Medulla oblongata (tissue), 1 donor: Measurements from ENCODE around the gene PLXND1.

Experiments used
- DNase-seq: peaks from one replicate; pipeline ENCODE4 v3.0.0-alpha.2; 2015; ENCODE audit errors: extremely low spot score

The PLXND1 gene

DNA sequence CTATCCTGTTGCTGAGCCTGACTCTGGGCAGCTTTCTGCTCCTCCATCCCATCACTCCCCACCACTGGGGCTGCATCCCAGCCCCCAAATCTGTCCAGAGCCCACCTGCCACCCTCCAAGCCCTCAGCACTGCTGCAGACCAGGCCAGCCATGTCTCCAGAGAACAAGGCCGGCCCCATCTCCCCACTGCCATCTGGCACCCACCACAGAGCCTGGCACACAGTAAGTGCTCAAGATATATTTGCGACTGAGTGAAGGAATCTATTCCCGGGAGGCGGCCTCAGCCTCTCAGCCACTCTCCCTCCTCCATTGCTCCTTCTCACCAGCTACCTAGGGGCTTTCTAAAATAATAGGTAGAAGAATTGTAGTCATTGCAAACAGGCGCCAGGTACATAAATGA, 4.8 kb downstream of the PLXND1 start:
- DNase-seq: no peak

DNA sequence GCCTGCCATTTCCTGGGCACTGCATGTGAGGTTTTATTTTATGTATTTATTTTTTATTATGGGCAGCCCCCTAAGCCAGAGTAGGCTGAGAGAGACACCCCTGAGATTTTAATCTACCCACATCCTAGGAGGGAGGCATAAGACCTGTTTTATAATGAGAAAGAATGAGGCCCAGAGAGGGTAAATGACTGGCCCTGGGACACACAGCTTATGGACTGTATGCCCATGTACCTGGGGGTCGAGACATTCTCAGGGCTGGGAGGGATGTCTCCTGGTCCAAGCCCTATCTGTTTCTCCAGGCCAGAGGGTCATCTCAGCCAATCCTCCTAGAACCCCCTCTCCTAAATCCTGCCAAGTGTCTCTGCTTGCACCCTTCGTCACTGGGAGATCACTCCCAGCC, 6.1 kb downstream of the PLXND1 start:
- no peak for DNase-seq

DNA sequence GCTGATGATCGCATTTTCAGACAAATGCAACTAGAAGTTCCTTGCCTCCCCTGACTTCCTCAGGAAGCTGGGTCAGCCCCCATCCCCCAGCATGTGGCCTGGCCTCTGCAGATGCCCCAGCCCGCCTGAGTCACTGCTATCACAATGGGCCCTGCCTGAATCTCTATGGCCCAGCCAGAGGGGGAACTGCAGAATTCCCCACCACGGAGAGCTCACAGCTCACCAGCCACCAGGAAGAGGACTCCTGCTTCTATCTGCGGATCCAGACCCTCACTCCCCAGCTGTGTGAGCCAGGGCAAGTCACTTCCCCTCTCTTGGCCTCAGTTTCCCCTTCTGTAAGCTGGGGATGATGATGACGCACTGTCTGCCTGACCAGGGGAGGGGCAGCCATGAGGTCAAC, 6.9 kb downstream of the PLXND1 start:
- peak; percentile 69 for DNase-seq

DNA sequence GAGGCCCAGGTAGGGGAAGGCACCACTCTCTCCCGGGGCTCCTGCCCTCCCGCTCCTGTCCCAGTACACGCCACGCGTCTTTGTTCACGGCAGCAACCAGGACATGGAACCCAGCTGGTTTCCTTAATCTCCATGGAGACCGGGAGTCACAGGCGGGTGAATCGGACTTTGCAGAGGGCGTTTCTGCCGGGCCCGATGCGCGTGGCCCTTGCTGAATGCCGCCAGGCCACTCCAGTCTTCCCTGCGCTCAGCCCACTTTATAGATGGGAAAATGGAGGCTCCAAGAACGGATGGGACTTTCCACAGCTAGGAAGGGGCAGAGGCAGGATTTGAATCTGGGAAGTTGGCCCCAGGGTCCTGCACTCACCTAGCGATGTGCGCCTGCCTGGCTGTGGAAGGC, 7.4 kb downstream of the PLXND1 start:
- DNase-seq: no peak

DNA sequence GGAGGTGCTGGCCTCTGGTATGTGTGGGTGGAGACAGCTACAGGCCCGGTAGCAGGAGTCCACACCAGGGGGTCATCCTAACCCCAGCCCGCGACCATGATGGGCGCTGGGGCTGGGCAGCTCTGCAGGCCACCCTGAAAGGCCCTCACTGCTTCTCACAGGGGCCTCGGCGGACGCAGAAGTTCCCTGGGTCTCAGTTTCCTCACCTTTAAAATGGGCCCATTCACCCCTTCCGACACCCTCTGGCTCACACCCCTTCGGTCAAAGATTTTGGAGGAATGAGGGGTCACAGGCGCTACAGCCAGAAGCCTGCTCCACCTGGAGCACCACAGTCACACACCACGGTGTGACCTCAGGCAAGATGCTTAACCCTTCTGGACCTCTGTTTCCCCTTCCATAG, 8.0 kb downstream of the PLXND1 start:
- no peak for DNase-seq

DNA sequence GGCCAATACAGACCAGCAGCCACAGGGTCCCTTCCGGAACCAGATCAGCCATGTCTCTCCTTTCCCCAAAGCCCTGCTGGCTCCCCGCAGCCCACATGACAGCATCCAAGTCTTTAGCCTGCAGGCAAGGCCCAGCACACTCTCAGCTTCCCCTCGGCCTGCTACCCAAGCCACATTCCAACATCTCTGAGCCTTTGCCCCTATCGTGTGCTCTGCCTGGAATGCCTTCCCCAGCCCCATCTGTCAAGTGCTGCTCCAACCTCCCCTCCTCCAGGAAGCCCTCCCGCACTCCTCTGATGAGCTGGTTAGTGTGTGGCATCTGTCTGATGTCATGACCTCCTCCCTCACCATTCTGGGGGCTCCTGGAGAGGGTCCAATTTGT, 8.5 kb downstream of the PLXND1 start:
- no peak for DNase-seq

DNA sequence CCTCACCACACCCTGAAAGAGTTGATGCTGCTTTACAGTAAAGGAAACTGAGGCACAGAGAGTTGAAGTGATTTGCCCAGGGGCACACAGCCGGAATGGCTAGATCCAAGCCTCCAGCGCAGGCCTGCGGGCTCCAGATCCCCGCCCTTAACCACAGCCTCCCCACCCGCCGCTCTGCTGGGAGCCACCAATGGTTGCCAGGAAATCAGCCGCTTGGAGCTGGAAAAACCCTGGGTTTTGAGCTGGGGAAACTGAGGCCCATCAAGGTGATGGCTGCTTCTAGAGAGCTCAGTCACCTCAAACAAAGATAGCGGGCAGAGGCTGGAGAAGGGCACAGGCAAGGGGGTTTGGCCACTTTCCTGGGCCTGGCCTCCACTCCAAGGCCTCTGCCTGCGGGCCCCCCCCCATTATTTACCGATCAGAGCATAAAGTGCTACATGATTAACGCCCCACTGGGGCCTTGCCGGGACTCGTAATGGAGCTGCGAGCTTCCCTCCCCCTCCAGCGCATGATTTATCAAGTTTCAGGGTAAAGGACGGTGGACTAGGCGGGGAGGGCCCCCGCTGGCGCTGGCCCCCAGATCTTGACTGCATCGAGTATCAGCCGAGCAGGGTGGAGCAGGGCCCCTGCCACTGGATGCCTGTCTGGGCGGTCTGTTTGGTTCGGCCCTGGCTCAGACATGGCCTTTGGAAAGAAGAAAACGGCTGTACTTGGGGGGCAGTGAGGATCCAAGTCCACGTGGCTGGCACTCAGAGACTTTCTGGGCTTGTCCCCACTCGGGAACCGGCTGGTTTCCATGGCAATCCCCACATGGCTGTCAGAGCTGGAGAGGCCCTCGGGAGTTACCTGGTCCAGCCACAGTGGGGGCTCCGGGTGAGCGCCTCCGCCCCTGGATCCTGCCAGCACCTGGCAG, 9.1 kb downstream of the PLXND1 start:
- peak; percentile 75 for DNase-seq

DNA sequence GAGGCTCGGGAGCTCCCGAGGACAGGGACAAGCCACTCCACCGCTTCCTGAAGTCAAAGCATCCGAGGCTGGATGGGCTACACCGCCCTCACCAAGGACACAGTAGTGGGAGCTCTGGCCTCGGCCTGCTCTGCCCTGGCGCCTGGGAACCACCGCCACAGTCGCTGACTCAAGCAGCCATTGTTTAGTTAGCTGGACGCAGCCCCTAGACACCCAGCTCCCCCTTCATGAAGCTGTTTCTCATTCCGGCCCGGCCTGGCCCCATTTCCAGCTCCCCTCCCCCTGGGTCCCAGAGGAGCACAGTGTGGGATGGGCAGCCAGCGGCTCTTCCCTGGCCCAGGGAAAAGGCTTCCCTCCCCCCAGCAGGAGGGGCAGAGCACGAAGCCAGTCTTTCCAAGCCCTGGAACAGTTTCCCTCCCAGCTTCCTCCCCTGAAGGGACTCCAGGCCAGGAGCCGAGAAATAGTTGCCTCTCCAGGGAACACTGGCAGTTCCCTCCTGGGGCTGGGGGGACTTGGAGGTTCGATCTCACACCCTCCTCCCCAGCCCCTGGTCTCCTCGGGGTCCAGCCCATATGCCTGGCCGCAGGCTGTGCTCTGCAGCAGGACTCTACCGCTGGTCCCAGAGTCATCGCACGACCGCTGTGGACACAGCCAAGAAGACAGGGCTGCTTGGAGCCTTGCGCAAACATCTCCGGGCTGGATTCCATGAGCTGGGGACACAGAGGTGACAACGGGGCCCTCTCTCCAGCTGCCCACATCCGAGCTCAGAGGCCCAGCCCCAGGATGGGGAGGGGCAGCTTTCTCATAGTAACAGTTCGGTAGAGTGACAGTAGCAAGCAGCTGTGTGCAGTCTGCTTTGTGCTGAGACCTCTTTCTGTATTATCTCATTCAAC, 10.0 kb downstream of the PLXND1 start:
- peak; percentile 93 for DNase-seq

DNA sequence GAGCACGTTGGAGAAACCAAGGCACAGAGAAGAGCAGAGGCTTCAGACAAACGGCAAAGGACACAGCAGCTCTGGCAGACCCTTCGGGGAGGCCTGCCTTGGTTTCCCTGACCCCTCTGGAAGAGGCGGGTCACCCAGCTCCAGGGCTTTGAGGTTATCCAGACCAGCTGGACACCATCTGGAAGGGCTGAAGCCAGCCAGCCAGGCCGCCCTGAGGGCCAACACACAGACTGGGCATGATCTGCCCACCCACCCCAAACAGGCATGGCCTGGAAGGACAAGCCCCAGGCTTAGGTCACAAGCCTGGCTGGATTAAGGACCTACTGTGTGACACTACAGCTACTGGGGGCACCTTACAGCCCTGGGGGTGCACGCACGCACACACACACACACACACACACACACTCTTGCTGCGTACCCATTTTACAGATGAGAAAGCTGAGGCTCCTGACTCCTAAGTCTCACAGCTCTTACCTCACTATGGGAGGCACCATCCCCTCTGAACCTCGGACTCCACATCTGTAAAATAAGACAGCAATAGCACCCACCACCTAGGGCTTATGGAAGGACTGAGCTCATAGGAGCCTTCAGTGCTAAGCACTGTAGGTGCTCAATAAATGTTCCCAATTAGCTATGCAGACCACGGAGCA, 10.8 kb downstream of the PLXND1 start:
- no peak for DNase-seq

DNA sequence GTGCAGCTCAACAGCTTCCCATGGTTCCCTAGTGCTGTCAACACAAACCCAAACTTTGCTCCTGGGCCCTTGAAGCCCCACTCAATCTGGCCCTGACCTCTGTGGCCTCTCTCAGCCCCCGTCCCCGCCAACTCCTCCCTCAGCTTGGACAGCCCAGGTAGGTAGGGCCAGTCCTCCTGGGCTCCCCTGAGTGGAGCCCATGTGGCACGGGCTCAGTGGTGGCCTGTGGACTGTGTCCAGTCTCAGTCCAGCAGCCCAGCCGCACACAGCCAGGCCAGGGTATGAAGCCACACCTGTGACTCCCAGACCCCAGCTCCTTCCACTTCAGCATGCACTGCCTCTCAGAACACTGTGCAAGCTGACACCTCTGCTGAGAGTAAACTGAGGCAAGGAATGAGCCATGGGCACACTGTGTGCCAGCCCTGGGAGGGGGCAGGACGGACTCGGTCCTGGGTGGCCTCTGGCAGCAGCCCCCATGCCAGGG, 11.5 kb downstream of the PLXND1 start:
- no peak for DNase-seq

DNA sequence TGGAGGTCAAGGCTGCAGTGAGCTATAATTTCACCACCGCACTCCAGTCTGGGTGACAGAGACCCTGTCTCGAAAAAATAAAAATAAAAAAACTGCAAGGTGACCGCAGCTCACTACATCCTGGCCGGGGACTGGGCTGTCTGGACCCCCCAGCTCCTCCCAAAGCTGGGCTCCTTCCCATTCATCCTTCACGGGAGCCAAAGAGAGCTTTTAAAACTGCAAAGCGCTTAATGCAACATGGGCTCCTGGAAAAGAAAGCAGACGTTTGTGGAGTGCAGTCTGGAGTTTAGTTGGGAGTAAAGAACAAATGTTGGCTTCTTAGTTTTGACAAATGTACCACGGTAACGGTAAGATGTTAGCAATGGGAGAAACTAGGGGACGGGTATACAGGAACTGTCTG, 12.1 kb downstream of the PLXND1 start:
- no peak for DNase-seq

DNA sequence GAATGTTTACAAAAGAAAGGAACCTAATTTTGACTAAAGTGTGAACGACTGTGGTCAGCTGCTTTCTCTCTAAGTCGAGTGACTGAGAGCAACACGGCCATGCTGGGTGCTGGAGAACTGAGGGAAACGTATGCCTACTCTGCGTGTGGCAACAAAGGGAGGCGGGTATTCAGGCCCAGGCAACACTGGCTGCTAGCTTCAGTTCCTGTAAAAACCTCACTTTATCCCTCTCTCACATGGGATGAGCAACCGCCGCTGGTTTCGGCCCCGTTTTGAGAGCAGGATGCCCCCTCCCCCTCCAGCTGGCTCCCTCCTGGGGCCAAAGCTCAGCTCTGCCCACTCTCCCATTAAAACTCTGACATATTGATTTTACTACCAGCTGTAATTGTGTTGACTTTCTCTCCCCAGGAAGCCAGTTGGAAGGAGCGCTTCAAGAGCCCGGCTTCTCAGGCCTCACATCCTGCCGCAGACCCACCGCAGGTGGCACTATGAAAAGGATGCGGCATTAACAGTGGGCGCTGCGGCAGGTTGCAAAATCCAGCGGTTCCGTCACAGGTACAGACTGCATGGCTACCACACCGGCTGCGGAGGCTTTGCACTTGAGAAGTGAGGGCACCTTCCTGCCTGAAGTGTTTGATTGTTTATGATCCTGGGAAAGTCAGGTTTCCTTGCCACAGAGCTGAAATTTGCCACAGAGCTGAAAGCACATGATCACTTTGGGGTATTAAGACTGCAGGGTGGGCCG, 12.7 kb downstream of the PLXND1 start:
- peak; percentile 66 for DNase-seq

DNA sequence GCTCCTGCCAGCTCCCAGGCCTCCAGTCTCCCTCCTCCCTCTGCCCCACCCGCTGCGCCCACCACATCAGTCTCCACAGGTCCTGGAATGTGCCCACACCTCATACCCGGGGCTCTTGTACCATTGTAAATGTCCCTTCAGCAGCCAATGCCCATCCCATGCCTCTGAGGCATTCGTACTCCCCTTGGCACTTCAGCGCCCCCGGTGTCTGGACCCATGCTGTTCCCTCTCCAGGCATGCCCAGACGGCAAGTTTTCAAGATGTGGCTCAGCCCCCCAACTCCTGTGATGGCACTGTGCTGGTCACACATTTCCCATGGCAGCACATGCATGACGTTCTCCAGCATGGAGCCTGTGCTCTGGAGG, 13.3 kb downstream of the PLXND1 start:
- DNase-seq: no peak

DNA sequence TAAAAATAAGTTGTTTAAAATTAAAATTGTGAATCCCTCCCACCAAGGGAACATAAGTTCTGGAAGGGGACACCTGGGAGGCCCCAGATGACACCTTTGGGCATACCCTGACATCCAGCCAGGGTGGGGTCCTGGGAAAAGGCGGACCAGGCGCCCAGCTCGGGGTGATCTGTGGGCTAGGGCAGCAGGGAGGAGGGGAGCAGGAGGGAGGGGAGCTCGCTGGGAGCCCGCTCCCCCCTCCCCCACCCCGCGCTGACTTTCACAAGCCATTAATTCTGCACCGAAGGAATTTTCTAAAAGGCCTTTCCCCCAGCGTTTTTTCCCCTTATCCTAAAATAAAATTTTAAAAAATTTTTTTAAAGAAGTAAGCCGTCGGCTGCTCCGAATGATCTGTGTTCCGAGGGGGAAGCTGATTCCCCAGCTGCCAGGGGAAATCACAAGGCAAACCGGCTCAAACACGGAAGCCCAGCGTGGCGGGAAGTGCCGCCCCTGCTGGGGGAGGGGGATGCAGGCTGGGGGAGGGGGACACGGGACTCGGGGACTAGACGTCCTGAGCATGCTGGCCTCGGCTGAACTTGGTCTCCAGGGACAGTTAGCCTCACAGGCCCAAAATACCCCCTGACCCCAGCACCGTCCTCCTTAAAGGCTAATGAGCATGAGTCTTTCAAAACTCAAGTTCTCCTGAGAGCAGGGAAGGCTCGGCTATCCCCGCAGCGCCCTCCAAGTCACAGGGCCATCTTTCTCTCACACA, 13.9 kb downstream of the PLXND1 start:
- peak; percentile 82 for DNase-seq

DNA sequence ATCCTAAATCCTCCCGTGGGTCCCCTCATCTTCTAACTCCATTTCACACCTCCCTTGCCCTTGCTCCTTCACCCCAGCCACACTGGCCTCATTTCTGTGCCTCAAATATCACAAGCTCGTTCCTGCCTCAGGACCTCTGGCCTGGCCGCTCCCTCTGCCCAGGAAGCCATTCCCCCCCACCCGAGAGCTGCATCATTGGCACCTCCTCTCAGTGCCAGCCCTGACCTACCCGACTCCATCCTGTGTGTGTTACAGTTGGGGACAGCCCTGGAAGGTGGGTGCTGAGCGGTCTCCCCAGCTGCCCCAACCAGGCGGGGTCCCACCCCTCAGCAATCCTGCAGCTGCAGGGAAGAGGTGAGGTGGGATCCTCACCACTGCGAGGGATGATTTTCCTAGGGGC, 14.5 kb downstream of the PLXND1 start:
- no peak for DNase-seq

DNA sequence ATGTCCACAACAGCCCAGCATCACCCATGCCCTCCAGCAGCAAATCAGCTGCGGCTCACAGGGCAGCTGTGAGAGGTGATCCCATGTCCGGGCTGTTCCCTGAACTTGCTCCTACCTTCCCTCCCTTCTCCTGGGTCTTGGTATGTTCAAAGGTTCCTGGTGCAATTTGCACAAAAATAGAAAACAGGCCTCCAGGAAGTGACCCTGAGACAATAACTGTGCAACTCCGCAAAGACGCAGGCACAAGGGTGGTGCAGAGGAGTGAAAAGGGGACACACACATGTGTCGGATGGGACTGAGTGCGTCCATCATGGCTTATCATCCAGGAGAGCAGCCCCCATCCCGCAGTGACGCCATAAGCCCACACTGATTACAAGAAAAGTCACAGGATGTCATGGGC, 16.3 kb downstream of the PLXND1 start:
- DNase-seq: no peak

DNA sequence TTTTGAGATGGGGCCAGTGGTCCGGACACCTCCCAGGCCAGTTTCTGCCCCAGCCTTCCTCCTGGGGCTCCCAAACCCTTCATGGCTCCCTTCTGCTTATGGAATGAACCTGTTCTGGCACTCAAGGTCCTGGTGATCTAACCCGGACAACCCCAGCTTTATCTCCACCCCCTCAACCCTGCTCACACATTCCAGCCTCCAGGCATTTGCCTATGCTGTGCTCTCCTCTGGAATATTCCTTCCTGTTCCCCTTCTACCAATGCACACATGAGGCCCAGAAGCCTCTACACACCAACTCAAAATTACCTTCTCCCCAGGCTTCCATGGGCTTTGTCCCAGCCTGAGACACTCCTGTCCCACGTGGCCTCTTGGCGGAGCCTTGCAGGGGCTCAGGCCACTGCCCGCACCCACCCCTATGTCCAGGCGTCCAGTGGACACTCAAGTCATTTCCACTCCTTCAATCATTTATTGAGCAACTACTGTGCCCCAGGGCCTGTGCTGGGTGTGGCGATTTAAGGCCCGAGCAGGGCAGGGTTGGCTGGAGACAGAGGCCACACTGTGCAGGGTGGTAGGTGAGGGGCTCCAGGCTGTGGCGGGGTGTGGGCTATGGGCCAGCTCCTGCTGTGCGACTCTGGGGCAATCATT, 18.8 kb downstream of the PLXND1 start:
- no peak for DNase-seq

DNA sequence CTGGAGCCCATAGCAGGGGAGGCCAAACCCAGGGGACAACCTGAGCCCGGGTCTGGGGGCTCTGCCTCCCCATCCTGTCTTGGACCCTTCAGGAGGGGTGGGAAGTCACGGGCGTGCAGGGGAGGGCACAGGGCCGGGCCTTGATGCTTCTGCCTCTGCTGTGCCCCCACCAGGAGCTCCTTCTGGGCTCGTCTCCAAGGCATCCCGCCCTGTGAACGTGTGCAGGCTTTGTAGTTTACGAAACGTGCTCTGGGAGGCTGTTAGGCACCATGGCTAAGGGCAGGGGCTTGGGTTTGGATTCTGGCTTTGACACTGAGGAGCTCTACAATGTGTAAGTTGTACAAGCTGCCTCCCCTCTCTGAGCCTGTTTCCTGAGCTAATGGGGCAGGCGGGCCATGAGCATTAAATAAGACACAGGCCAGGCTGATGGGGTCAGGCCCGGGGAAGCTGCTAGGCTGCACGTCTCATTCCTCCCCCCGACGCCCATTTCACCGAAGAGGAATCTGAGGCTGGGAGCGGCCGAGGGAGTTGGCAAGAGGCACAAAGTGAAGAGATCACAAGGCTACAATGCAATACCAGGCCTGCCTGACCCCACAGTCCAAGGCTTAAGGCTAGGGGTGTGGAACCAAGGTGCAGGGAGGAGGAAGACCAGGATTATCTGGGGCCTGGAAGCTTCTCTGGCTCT, 19.6 kb downstream of the PLXND1 start:
- no peak for DNase-seq

DNA sequence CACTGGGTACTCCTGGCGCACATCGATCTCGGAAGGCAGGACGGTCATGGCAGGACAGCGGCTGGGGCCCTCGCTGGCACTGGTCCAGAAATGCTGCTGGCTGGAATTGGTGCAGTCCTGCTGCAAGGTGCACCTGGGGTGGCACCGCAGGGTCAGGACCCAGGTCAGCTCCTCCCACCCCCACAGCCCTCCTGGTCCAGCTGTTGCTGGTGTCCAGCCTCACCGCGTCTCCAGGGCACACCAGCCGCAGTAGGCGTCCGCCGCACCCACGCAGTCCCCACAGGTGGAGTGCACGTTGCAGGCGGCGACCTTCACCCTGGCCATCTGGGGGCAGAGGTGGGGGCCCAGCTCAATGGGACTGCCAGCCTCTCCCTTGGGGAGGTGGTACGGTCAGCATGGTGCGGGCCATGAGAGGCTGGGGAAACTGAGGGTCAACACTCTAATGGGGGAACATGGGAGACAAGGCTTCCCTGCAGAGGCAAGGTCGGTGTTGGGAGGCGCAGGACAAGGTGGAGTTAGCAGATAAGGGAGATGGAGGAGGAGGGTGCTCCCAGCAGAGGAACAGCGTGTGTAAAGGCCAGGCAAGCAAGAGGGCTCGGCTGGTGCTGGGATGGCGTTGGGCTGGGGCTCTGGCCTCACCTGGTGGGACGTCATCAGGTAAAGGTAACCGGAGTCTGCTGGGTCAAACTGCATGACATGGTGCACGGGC, 20.4 kb downstream of the PLXND1 start:
- no peak for DNase-seq
